Choroid plexus epithelial cell (primary cell): Measurements from ENCODE around the gene DTD1.
"Not testable (repeated sequence)": the region's sequence is repeated elsewhere in the genome, so short reads cannot be mapped to it uniquely, and the experiment has no call there.

ENCODE experiments used
- DNase-seq: peaks from one replicate; pipeline ENCODE4 v3.0.0-alpha.2; 2010; ENCODE audit warnings: low read depth
- H3K4me3 ChIP-seq: 2 replicates; pipeline ENCODE4 v1.5.1; 2011; ENCODE audit warnings: low read depth, mild to moderate bottlenecking, control low read depth, low read length, moderate library complexity
- TF ChIP-seq, protein P1 (sequence below): conservative IDR thresholded peaks from 2 replicates; pipeline ENCODE4 v1.5.1; 2011; ENCODE audit warnings: low read depth, mild to moderate bottlenecking, control low read depth, inconsistent platforms, low read length, moderate library complexity

DTD1 gene

GRCh38 chr20:18775633-18776032 is 187.8 kb downstream of the DTD1 start:
- DNase-seq = no peak
- H3K4me3 ChIP-seq = no peak overlapping the region
- TF ChIP-seq, protein P1, sequence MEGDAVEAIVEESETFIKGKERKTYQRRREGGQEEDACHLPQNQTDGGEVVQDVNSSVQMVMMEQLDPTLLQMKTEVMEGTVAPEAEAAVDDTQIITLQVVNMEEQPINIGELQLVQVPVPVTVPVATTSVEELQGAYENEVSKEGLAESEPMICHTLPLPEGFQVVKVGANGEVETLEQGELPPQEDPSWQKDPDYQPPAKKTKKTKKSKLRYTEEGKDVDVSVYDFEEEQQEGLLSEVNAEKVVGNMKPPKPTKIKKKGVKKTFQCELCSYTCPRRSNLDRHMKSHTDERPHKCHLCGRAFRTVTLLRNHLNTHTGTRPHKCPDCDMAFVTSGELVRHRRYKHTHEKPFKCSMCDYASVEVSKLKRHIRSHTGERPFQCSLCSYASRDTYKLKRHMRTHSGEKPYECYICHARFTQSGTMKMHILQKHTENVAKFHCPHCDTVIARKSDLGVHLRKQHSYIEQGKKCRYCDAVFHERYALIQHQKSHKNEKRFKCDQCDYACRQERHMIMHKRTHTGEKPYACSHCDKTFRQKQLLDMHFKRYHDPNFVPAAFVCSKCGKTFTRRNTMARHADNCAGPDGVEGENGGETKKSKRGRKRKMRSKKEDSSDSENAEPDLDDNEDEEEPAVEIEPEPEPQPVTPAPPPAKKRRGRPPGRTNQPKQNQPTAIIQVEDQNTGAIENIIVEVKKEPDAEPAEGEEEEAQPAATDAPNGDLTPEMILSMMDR = no peak

- DNase-seq = no peak
- TF ChIP-seq, protein P1 = no peak
- H3K4me3 ChIP-seq = no peak overlapping the region
Measured at GRCh38 chr20:18778690-18779392, 191.0 kb downstream of the DTD1 start.

- H3K4me3 ChIP-seq = no peak overlapping the region
- TF ChIP-seq, protein P1 = no peak
- DNase-seq = no peak
Measured at GRCh38 chr20:18780385-18781130, 192.7 kb downstream of the DTD1 start.

DNA sequence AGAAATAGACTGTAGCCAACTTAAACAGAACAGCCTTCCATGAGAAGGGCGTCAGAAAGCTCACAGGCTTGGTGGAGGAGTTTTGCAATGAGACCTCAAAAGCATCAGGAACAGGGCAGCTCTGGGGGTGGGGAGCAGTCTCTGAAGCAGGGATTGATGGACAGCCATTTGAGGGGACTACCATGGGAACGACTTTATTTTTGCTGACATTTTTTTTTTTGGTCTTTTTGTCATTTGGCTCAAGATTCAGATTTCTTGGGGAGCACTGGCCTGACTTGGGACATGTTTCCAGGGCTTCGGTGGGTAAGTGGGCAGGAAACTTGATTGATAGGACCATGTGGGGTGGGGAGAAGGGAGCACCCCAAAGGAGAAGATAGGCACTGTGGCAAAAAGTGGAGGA is 193.7 kb downstream of the DTD1 start:
- no peak overlapping the region for H3K4me3 ChIP-seq
- DNase-seq = no peak
- TF ChIP-seq, protein P1 = no peak

DNA sequence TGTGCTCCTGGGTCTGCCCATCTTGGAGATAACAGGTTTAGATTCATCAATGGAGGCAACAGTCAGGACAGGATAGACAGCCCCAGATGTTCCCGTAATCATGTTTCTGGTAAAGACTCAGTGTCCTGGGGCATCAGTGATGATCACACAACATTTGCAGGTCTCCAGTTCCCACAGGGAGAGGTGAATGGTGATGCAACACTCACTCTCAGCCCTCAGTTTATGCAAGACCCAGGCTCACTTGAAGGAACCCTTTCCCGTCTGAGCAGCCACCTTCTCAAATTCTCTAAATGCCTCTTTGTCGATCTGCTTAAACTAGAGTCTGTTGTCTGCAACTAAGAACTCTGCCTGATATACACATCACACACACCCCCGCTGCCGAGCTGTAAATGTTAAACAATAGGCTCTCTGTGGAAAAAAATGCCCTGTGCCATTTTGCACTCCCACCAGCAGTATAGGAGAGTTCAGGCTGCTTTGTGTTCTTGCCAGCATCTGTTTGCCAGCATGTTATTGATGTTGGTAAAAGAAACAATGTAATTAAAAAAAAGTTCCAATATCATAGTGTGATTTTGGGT is 195.6 kb downstream of the DTD1 start:
- no peak for DNase-seq
- H3K4me3 ChIP-seq = no peak overlapping the region
- TF ChIP-seq, protein P1 = no peak

DNA sequence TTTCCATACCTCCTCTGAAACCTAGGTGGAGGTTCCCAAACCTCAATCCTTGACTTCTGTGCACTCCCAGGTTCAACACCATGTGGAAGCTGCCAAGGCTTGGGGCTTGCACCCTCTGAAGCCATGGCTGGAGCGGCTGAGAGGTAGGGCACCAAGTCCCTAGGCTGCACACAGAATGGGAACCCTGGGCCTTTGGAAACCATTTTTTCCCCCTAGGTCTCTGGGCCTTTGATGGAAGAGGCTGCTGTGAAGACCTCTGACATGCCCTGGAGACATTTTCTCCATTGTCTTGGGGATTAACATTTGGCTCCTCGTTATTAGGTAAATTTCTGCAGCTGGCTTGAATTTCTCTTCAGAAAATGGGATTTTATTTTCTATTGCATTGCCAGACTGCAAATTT is 199.2 kb downstream of the DTD1 start:
- not testable (repeated sequence) for H3K4me3 ChIP-seq, DNase-seq

DNA sequence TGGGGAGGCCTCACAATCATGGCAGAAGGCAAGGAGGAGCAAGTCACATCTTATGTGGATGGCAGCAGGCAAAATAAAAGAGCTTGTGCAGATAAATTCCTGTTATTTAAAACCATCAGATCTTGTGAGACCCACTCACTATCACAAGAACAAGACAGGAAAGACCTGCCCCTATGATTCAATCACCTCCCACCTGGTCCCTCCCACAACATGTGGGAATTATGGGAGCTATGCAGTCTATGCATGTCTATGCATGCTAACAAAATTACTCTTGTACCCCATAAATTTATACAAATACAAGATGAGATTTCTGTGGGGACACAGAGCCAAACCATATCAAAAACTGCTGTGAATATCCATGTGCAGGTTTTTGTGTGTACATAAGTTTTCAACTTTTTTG is 200.2 kb downstream of the DTD1 start:
- DNase-seq = no peak
- H3K4me3 ChIP-seq = no peak overlapping the region
- TF ChIP-seq, protein P1 = no peak
